ENCODE measurements around the gene TRIO.
"Not testable (repeated sequence)": the region's sequence is repeated elsewhere in the genome, so short reads cannot be mapped to it uniquely, and the experiment has no call there.

TRIO gene

GRCh38 chr5:14142827-14143545 lies at the start of gene TRIO:
TSS of gene TRIO (plus strand) at chr5:14143342. CDS start at chr5:14143726, 384 bp downstream.
- DNase-seq: peak; percentile 69

- not testable (repeated sequence) for DNase-seq
Observed at GRCh38 chr5:14097380-14097779, 45.8 kb upstream of the TRIO start.

- DNase-seq: no peak
Observed at GRCh38 chr5:14097998-14098471, 45.1 kb upstream of the TRIO start.

- no peak for DNase-seq
Observed at GRCh38 chr5:14100281-14100680, 42.9 kb upstream of the TRIO start.

GRCh38 chr5:14101922-14102321 lies 41.2 kb upstream of the TRIO start:
- DNase-seq: no peak

- no peak for DNase-seq
Observed at GRCh38 chr5:14102666-14103065, 40.5 kb upstream of the TRIO start.

- no peak for DNase-seq
Observed at GRCh38 chr5:14105718-14106410, 37.3 kb upstream of the TRIO start.

GRCh38 chr5:14107536-14107935 lies 35.6 kb upstream of the TRIO start:
- DNase-seq: no peak

GRCh38 chr5:14108170-14108996 lies 34.8 kb upstream of the TRIO start:
- DNase-seq: peak; percentile 37

GRCh38 chr5:14109041-14109747 lies 33.9 kb upstream of the TRIO start:
- no peak for DNase-seq

GRCh38 chr5:14109771-14110170 lies 33.4 kb upstream of the TRIO start:
- no peak for DNase-seq

GRCh38 chr5:14110196-14110595 lies 32.9 kb upstream of the TRIO start:
- no peak for DNase-seq

- no peak for DNase-seq
Observed at GRCh38 chr5:14110680-14111079, 32.5 kb upstream of the TRIO start.

GRCh38 chr5:14112998-14113652 lies 30.0 kb upstream of the TRIO start:
- DNase-seq: no peak

GRCh38 chr5:14114615-14115251 lies 28.4 kb upstream of the TRIO start:
- no peak for DNase-seq

GRCh38 chr5:14115323-14115895 lies 27.7 kb upstream of the TRIO start:
- DNase-seq: no peak

GRCh38 chr5:14118551-14119320 lies 24.4 kb upstream of the TRIO start:
- DNase-seq: no peak

GRCh38 chr5:14120176-14120575 lies 23.0 kb upstream of the TRIO start:
- DNase-seq: no peak

GRCh38 chr5:14121552-14121951 lies 21.6 kb upstream of the TRIO start:
- DNase-seq: no peak

- DNase-seq: no peak
Observed at GRCh38 chr5:14122089-14122488, 21.1 kb upstream of the TRIO start.

- no peak for DNase-seq
Observed at GRCh38 chr5:14123551-14123950, 19.6 kb upstream of the TRIO start.
